K562 treated with DMSO at 1 percent for 24 hours (cell line): ENCODE results near the gene ADTRP. TPM values are rescaled to one million over a fixed set of nuclear protein-coding genes. Genes with fewer than 3 reads are reported as not detected.

ENCODE experiments used
- total RNA-seq: library from RNA; unstranded; fragments of 300-600 nt; gene quantifications from 2 replicates; pipeline ENCODE4 v1.2.3, GENCODE V29; 2022; ENCODE audit warnings: low read depth; ENCODE audit not compliant: insufficient read depth

Gene ADTRP
- 8.0 and 9.1 TPM in 2 replicates for total RNA-seq

GRCh38 chr6:11778648-11779328 is at the start of gene ADTRP:
Gene ADTRP, minus strand, starts transcription at chr6:11778803. Its CDS starts 44 bp downstream, at chr6:11778759.

Other genes with a start within 250 kb of the ADTRP start
- gene TMEM170B, start 241.1 kb downstream of the ADTRP start, total RNA-seq: 0.15 and 0.24 TPM in 2 replicates
- 10.1 and 12.5 TPM in 2 replicates for gene HIVEP1, start 233.5 kb upstream of the ADTRP start, total RNA-seq